Measurements from ENCODE around the gene RNF38. TPM values are rescaled to one million over a fixed set of nuclear protein-coding genes. Genes with fewer than 3 reads are reported as not detected.

RNF38 gene
- total and polyA plus RNA-seq, 2 experiments from 2014 or later, result 6.7 to 16.5 TPM

DNA sequence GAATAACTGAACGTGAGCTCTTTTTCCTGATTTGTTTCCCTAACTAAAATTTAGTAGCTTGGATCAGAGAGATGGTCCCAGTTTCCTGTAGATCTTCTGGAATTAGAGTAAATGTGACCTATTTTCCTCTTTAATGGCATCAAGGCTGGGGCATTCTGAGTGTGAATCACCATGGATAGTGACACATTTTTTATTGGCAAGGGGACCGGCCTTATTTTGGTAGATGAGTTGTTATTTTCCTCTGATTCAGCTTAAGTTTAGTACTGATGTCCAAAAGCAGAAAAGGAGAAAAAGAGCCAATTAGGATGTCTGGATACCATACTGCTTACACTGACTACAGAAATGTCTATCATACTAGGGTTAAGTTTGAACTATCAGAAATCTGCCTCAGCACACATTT, 68.1 kb downstream of the RNF38 start:
- Histone ChIP-seq H3K79me2 (ENCODE audit: insufficient read depth) (no peaks in the 10 kb centered on the region), H3K4me3 (no peak overlapping the region), H3K9ac (no peak overlapping the region), H3K36me3 (ENCODE audit: low read depth) (peaks cover 19% of the 10 kb centered on the region; the same call in 1 of the 2 replicates), H3K4me2 (ENCODE audit: unreplicated experiment) (no peak overlapping the region), H2AFZ (no peak overlapping the region), H3K4me1 (ENCODE audit: insufficient read depth) (peaks cover 13% of the 10 kb centered on the region), H3K27ac (peak overlapping the region; percentile 41), H4K20me1 (ENCODE audit: insufficient read depth) (no peaks in the 10 kb centered on the region), H3K9me3 (ENCODE audit: low read depth) (no peaks in the 10 kb centered on the region), H3F3A (ENCODE audit: insufficient read depth) (peaks cover 40% of the 10 kb centered on the region), H3K27me3 (replicated peaks; ENCODE audit: insufficient read depth) (no peaks in the 10 kb centered on the region), H3K9me2 (ENCODE audit: insufficient read depth) (no peaks in the 10 kb centered on the region)
- 2 to 4% methylated on average over 2 of the region's 2 CpGs for WGBS, 2 experiments (ENCODE audit: low coverage in 1 of 2, low lambda C conversion rate in 2 of 2, missing lambda C conversion rate in 2 of 2)
- TF ChIP-seq EZH2phosphoT487 (IDR thresholded peaks at IDR 0.05; ENCODE audit: insufficient read depth, low read depth) (no peak), EZH2 (IDR thresholded peaks at IDR 0.05; ENCODE audit: insufficient read depth, poor library complexity, severe bottlenecking) (no peak)
- in situ Hi-C loops (cut with MboI), result loop anchor here (10.0 kb wide), 1 partner anchor 87 kb away; no protein-coding TSS in a partner anchor
- DNase-seq, result peak; percentile 79

DNA sequence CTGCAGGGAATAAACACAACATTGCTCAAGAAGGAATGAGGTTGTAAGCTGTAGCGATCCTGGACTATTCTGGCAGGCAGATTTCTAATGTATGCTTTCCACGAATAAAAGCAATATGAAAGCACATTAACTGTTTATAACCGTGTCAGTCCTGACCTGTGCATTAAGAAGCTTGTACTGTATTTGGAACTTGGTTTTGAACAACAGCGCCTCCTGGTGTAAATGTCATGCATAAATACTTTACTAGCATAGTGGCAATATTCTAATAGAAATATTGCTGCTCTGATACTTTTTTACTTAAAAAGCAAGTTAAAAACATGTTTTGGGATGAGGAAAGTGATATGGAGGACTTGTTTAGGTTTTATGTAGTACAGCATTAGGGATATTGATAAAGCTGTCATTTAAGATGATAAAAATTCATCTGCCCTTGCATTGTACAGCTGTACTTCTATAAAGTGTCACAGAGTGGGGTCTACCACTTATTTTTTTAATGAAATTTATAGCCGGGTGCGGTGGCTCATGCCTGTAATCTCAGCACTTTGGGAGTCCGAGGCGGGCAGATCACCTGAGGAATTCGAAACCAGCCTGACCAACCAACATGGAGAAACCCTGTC, 71.2 kb downstream of the RNF38 start:
- 36 to 37% methylated on average over 9 of the region's 9 CpGs for WGBS, 2 experiments (ENCODE audit: low coverage in 1 of 2, low lambda C conversion rate in 2 of 2, missing lambda C conversion rate in 2 of 2)
- H3F3A ChIP-seq (ENCODE audit: insufficient read depth), result peaks cover 38% of the 10 kb centered on the region
- H4K20me1 ChIP-seq (ENCODE audit: insufficient read depth), result no peaks in the 10 kb centered on the region
- in situ Hi-C loops (cut with MboI), result no loop called here
- peak; percentile 70 for DNase-seq
- no peaks in the 10 kb centered on the region for H3K9me2 ChIP-seq (ENCODE audit: insufficient read depth)
- peaks cover 13% of the 10 kb centered on the region for H3K4me1 ChIP-seq (ENCODE audit: insufficient read depth)
- no peaks in the 10 kb centered on the region for H3K27me3 ChIP-seq (replicated peaks; ENCODE audit: insufficient read depth)
- no peak overlapping the region for H3K27ac ChIP-seq
- H2AFZ ChIP-seq, result no peak overlapping the region
- peak overlapping the region; percentile 25 for H3K4me2 ChIP-seq (ENCODE audit: unreplicated experiment)
- no peaks in the 10 kb centered on the region for H3K79me2 ChIP-seq (ENCODE audit: insufficient read depth)
- H3K4me3 ChIP-seq, result no peak overlapping the region
- H3K36me3 ChIP-seq (ENCODE audit: low read depth), result 0 out of 2 replicates have a peak, but pooled peaks cover 2% of the 10 kb centered on the region
- no peak overlapping the region for H3K9ac ChIP-seq
- TF ChIP-seq EZH2 (IDR thresholded peaks at IDR 0.05; ENCODE audit: insufficient read depth, poor library complexity, severe bottlenecking), result no peak
- TF ChIP-seq EZH2phosphoT487 (IDR thresholded peaks at IDR 0.05; ENCODE audit: insufficient read depth, low read depth), result no peak
- H3K9me3 ChIP-seq (ENCODE audit: low read depth), result no peaks in the 10 kb centered on the region

DNA sequence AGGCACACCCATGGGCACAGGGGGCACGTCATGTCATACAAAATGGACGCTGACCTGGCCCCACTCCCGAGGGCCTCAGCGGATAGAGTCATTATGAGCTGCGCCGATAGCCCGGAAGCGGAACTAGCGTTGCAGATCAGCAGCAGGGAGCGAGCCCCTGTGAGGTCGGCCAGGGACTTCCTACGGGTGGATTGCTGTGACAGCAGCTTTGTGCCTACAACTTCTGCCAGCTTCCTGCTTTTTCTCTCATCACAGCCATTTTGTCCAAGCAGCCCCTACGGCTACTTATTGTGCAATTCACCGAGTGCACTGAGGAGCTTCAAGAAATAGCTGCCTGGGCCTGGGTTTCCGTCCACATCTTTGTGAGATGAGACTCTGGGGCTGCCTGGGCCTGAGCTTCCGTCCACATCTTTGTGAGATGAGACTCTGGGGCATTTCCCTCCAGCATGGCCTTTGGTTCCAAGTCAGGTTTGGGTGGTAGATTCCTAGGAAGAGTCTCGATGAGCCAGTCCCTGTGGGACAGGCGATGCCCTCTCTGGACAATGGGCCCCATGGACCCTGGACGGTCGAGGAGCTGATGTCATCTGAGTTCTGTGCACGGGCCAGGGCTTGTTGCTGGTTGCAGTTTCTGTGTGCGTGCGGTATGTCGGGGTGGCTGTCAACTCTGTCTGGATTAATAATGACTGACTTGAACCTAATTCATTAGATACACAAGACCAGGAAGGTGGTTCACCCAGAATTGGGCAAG, 74.8 kb downstream of the RNF38 start:
- no peak overlapping the region for H3K9ac ChIP-seq
- in situ Hi-C loops (cut with MboI), result no loop called here
- H4K20me1 ChIP-seq (ENCODE audit: insufficient read depth), result no peaks in the 10 kb centered on the region
- H3K27ac ChIP-seq, result no peak overlapping the region
- H3F3A ChIP-seq (ENCODE audit: insufficient read depth), result peaks cover 7% of the 10 kb centered on the region; the same call in 1 of the 2 replicates
- H3K9me3 ChIP-seq (ENCODE audit: low read depth), result no peaks in the 10 kb centered on the region
- H3K4me3 ChIP-seq, result no peak overlapping the region
- TF ChIP-seq EZH2phosphoT487 (IDR thresholded peaks at IDR 0.05; ENCODE audit: insufficient read depth, low read depth) (no peak), EZH2 (IDR thresholded peaks at IDR 0.05; ENCODE audit: insufficient read depth, poor library complexity, severe bottlenecking) (no peak)
- H3K79me2 ChIP-seq (ENCODE audit: insufficient read depth), result no peaks in the 10 kb centered on the region
- no peak overlapping the region for H2AFZ ChIP-seq
- DNase-seq, result no peak
- H3K4me2 ChIP-seq (ENCODE audit: unreplicated experiment), result no peak overlapping the region
- H3K9me2 ChIP-seq (ENCODE audit: insufficient read depth), result no peaks in the 10 kb centered on the region
- 93 to 95% methylated on average over 24 of the region's 24 CpGs for WGBS, 2 experiments (ENCODE audit: low coverage in 1 of 2, low lambda C conversion rate in 2 of 2, missing lambda C conversion rate in 2 of 2)
- H3K4me1 ChIP-seq (ENCODE audit: insufficient read depth), result no peaks in the 10 kb centered on the region
- no peaks in the 10 kb centered on the region for H3K27me3 ChIP-seq (replicated peaks; ENCODE audit: insufficient read depth)
- no peaks in the 10 kb centered on the region for H3K36me3 ChIP-seq (ENCODE audit: low read depth)

DNA sequence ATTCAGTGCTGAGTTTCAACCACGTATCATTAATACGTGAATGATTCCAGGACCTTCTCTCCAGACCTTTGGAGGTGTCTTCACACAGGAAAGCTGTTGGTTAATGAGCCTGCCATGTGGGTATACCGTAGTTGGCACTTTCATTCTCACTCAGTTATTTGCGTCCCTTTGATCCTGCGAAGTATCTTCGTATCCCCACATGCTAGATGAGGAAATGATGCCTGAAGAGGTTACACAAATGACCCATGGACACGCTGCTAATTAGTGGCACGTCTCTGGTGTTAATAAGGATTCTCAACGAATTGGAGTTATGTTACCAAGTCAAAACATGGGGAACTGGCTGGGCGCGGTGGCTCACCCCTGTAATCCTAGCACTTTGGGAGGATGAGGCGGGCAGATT, 76.1 kb downstream of the RNF38 start:
- no peak for DNase-seq
- no peaks in the 10 kb centered on the region for H3K79me2 ChIP-seq (ENCODE audit: insufficient read depth)
- H3K9me3 ChIP-seq (ENCODE audit: low read depth), result no peaks in the 10 kb centered on the region
- H3K9ac ChIP-seq, result no peak overlapping the region
- H3K27me3 ChIP-seq (replicated peaks; ENCODE audit: insufficient read depth), result no peaks in the 10 kb centered on the region
- H3F3A ChIP-seq (ENCODE audit: insufficient read depth), result no peaks in the 10 kb centered on the region
- 0 out of 2 replicates have a peak, but pooled peaks cover 7% of the 10 kb centered on the region for H3K4me1 ChIP-seq (ENCODE audit: insufficient read depth)
- TF ChIP-seq EZH2 (IDR thresholded peaks at IDR 0.05; ENCODE audit: insufficient read depth, poor library complexity, severe bottlenecking), result no peak
- no peak for TF ChIP-seq EZH2phosphoT487 (IDR thresholded peaks at IDR 0.05; ENCODE audit: insufficient read depth, low read depth)
- no peak overlapping the region for H2AFZ ChIP-seq
- H3K27ac ChIP-seq, result no peak overlapping the region
- in situ Hi-C loops (cut with MboI), result no loop called here
- no peaks in the 10 kb centered on the region for H3K36me3 ChIP-seq (ENCODE audit: low read depth)
- no peaks in the 10 kb centered on the region for H4K20me1 ChIP-seq (ENCODE audit: insufficient read depth)
- H3K9me2 ChIP-seq (ENCODE audit: insufficient read depth), result no peaks in the 10 kb centered on the region
- 87 to 89% methylated on average over 12 of the region's 12 CpGs for WGBS, 2 experiments (ENCODE audit: low coverage in 1 of 2, low lambda C conversion rate in 2 of 2, missing lambda C conversion rate in 2 of 2)
- H3K4me2 ChIP-seq (ENCODE audit: unreplicated experiment), result no peak overlapping the region
- H3K4me3 ChIP-seq, result no peak overlapping the region
